SK-N-SH (cell line): ENCODE measurements around the gene SNRNP70.

Experiments used
- CHD2 ChIP-seq: fragments of 150-350 bp; IDR thresholded peaks from 2 replicates; pipeline ENCODE4 v1.6.1; 2018; ENCODE audit warnings: low read length; ENCODE audit not compliant: partially characterized antibody
- ELF1 ChIP-seq: IDR thresholded peaks from 2 replicates; pipeline ENCODE4 v1.4.0; 2012
- FOSL2 ChIP-seq: IDR thresholded peaks from 2 replicates; pipeline ENCODE4 v1.4.0; 2012; ENCODE audit warnings: low read depth, mild to moderate bottlenecking, moderate library complexity, borderline replicate concordance
- TEAD4 ChIP-seq: IDR thresholded peaks from 2 replicates; pipeline ENCODE4 v1.4.0; 2012; ENCODE audit warnings: mild to moderate bottlenecking, borderline replicate concordance; ENCODE audit not compliant: insufficient read depth
- TF ChIP-seq, protein P1 (sequence below): fragments of 200-600 bp; sonication (generic); IDR thresholded peaks from 2 replicates; pipeline ENCODE4 v1.6.1; 2017; ENCODE audit warnings: antibody characterized with exemption, mild to moderate bottlenecking, moderate library complexity
- TF ChIP-seq, protein P2 (sequence below): IDR thresholded peaks from 2 replicates; pipeline ENCODE4; 2012

DNA sequence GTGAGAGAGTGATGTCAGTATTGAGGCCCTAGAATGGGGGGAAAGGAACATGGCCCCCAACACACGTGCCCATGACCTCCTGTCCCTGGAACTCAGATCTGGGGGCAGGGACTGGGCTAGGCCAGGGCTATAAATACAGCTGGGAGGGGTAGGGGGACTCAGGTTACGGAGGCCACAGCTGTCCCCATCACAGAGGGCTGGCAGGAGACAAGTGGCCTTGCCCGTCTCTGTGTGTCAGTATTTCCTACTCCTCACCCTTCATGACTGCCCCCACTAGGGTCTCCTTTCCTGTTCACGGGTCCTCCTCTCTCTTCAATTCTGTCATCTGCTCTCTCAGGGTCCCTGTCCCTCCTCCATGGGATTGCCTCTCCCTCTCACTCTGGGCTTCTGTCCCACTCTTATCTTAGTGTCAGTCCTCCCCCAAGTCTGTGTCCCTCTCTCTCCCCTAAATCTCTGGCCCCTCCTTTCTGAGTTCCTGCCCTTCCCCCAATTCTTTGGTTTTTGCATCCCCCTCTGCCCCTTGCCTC is 70.6 kb downstream of the SNRNP70 start:
- TF ChIP-seq, protein P1, sequence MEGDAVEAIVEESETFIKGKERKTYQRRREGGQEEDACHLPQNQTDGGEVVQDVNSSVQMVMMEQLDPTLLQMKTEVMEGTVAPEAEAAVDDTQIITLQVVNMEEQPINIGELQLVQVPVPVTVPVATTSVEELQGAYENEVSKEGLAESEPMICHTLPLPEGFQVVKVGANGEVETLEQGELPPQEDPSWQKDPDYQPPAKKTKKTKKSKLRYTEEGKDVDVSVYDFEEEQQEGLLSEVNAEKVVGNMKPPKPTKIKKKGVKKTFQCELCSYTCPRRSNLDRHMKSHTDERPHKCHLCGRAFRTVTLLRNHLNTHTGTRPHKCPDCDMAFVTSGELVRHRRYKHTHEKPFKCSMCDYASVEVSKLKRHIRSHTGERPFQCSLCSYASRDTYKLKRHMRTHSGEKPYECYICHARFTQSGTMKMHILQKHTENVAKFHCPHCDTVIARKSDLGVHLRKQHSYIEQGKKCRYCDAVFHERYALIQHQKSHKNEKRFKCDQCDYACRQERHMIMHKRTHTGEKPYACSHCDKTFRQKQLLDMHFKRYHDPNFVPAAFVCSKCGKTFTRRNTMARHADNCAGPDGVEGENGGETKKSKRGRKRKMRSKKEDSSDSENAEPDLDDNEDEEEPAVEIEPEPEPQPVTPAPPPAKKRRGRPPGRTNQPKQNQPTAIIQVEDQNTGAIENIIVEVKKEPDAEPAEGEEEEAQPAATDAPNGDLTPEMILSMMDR: no peak
- TF ChIP-seq FOSL2: no peak
- TF ChIP-seq, protein P2, sequence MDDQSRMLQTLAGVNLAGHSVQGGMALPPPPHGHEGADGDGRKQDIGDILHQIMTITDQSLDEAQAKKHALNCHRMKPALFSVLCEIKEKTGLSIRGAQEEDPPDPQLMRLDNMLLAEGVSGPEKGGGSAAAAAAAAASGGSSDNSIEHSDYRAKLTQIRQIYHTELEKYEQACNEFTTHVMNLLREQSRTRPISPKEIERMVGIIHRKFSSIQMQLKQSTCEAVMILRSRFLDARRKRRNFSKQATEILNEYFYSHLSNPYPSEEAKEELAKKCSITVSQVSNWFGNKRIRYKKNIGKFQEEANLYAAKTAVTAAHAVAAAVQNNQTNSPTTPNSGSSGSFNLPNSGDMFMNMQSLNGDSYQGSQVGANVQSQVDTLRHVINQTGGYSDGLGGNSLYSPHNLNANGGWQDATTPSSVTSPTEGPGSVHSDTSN: no peak
- TF ChIP-seq CHD2: no peak
- TF ChIP-seq TEAD4: no peak
- TF ChIP-seq ELF1: no peak
